ENCODE measurements around the gene IGFL2. TPM values are rescaled to one million over a fixed set of nuclear protein-coding genes. Genes with fewer than 3 reads are reported as not detected.

Gene IGFL2
- total RNA-seq, 2 donors from 2014 or later: 2.5 TPM; not detected in 1

GRCh38 chr19:46118136-46118535, 29.9 kb upstream of the IGFL2 start:
- Histone ChIP-seq H3K4me3 (no peak overlapping the region), H3K4me1 (no peaks in the 10 kb centered on the region), H3K27ac (no peak overlapping the region), H3K27me3 (no peaks in the 10 kb centered on the region), H3K9me3 (no peaks in the 10 kb centered on the region), H3K9ac (ENCODE audit: low read depth in 2 of 2, low read length in 2 of 2) (no peak overlapping the region), H3K36me3 (no peaks in the 10 kb centered on the region)
- no peak for DNase-seq
- TF ChIP-seq CTCF (IDR thresholded peaks at IDR 0.05): no peak
- intact Hi-C loops (cut with DNase I): no loop called here

- Histone ChIP-seq H3K4me3 (no peak within 1 kb of the TSS), H3K27ac (no peak within 1 kb of the TSS), H3K4me1 (no peaks in the 10 kb centered on the region), H3K36me3 (no peaks in the 10 kb centered on the region), H3K27me3 (no peaks in the 10 kb centered on the region), H3K9ac (ENCODE audit: low read depth in 2 of 2, low read length in 2 of 2) (no peak within 1 kb of the TSS), H3K9me3 (no peaks in the 10 kb centered on the region)
- TF ChIP-seq CTCF (IDR thresholded peaks at IDR 0.05): no peak
- intact Hi-C loops (cut with DNase I): no loop called here
- no peak for DNase-seq
Observed at GRCh38 chr19:46124638-46125115, 23.4 kb upstream of the IGFL2 start, which contains the start of gene IGFL3. TSS of gene IGFL3 (minus strand) at chr19:46124688. CDS start at chr19:46124649, 39 bp downstream.

- intact Hi-C loops (cut with DNase I): no loop called here
Observed at GRCh38 chr19:46125447-46125846, 22.6 kb upstream of the IGFL2 start.

GRCh38 chr19:46126086-46126580, 21.9 kb upstream of the IGFL2 start:
- Histone ChIP-seq H3K4me1 (no peaks in the 10 kb centered on the region), H3K4me3 (no peak overlapping the region), H3K9me3 (no peaks in the 10 kb centered on the region), H3K27ac (no peak overlapping the region), H3K27me3 (no peaks in the 10 kb centered on the region), H3K36me3 (no peaks in the 10 kb centered on the region), H3K9ac (ENCODE audit: low read depth in 2 of 2, low read length in 2 of 2) (no peak overlapping the region)
- no peak for DNase-seq
- intact Hi-C loops (cut with DNase I): no loop called here
- no peak for TF ChIP-seq CTCF (IDR thresholded peaks at IDR 0.05)

More at GRCh38 chr19:46125447-46125846, 22.6 kb upstream of the IGFL2 start:
- H3K4me3 ChIP-seq: no peak overlapping the region
- H3K9ac ChIP-seq (ENCODE audit: low read depth in 2 of 2, low read length in 2 of 2): no peak overlapping the region
- no peaks in the 10 kb centered on the region for H3K36me3 ChIP-seq
- H3K9me3 ChIP-seq: no peaks in the 10 kb centered on the region
- H3K27ac ChIP-seq: no peak overlapping the region
- H3K27me3 ChIP-seq: no peaks in the 10 kb centered on the region
- no peak for DNase-seq
- no peak for TF ChIP-seq CTCF (IDR thresholded peaks at IDR 0.05)
- H3K4me1 ChIP-seq: no peaks in the 10 kb centered on the region

- no peak overlapping the region for H3K4me3 ChIP-seq
- TF ChIP-seq CTCF (IDR thresholded peaks at IDR 0.05): no peak
- no peaks in the 10 kb centered on the region for H3K27me3 ChIP-seq
- H3K9ac ChIP-seq (ENCODE audit: low read depth in 2 of 2, low read length in 2 of 2): no peak overlapping the region
- no peak overlapping the region for H3K27ac ChIP-seq
- no peak for DNase-seq
- no peaks in the 10 kb centered on the region for H3K9me3 ChIP-seq
- intact Hi-C loops (cut with DNase I): no loop called here
- H3K36me3 ChIP-seq: no peaks in the 10 kb centered on the region
- no peaks in the 10 kb centered on the region for H3K4me1 ChIP-seq
Observed at GRCh38 chr19:46131485-46132143, 16.4 kb upstream of the IGFL2 start.
